Renal cortex interstitium (tissue), 11 donors: Measurements from ENCODE around the gene CACNG7. TPM values are rescaled to one million over a fixed set of nuclear protein-coding genes. Genes with fewer than 3 reads are reported as not detected.
"Not testable (repeated sequence)": the region's sequence is repeated elsewhere in the genome, so short reads cannot be mapped to it uniquely, and the experiment has no call there.

Experiments
- DNase-seq, 11 donors: peaks; one replicate each; pipeline ENCODE4 v3.0.0-alpha.2; 2013; ENCODE audit warnings: low read depth in 9 of 11, low spot score in 4 of 11; ENCODE audit errors: extremely low read depth in 1 of 11
- polyA plus RNA-seq, 3 donors: library from polyadenylated mRNA; unstranded; fragments of 120-200 nt; gene quantifications; one replicate each; pipeline ENCODE4 v1.2.1, GENCODE V29; 2013; ENCODE audit not compliant: insufficient read length in 3 of 3

The CACNG7 gene
- polyA plus RNA-seq, 3 donors, result 0.23 to 1.0 (median 0.45) TPM

DNA sequence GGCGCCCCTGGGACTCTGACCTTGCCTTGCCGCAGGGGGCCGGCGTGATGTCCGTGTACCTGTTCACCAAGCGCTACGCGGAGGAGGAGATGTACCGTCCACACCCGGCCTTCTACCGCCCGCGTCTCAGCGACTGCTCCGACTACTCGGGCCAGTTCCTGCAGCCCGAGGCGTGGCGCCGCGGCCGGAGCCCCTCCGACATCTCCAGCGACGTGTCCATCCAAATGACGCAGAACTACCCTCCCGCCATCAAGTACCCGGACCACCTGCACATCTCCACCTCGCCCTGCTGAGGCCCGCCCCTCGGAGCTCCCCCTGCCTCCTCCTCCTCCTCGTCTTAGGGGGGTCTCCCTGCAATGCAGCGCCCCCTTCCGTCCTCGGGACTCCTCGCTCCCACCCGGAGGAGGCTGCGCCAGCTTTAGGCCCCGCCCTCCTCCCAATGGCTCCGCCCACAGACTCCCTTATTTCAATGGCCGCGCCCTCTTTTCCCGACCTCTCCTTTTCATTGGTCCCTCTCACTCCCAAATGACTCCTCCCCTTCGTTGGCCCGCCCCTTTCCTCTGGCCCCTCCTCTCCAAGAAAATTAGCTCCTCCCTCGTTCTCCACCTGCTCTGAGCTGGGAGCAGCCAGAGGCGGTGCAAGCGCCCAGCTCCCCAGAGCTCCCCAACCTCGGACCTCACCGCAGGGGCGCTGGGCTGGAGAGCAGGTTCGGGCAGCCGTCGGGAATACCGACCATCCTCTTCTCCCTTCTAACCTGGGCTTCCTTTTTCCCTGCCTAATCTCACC lies 33.1 kb downstream of the CACNG7 start:
- no peak for DNase-seq

GRCh38 chr19:53944416-53944815 lies 35.3 kb downstream of the CACNG7 start:
- DNase-seq, result no peak

DNA sequence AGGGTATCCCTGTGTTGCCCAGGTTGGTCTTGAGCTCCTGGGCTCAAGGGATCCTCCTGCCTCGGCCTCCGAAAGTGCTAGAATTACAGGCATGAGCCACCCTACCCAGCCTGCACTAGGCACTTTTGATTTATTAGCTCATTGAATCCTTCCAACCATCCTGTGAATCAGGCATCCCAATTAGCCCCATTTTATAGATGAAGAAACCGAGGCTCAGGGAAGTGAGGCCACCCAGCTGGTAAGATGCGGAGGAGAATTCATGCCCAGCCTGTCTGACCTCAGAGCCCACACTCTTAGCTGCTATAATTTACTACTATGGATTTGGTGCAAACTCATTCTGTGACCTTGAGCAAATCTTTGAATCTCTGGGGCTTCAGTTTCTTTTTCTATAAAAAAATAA lies 35.9 kb downstream of the CACNG7 start:
- DNase-seq, result no peak

- no peak for DNase-seq
Measured at GRCh38 chr19:53945441-53945840, 36.4 kb downstream of the CACNG7 start.

GRCh38 chr19:53945998-53946397 lies 36.9 kb downstream of the CACNG7 start:
- DNase-seq, result no peak

GRCh38 chr19:53947624-53948023 lies 38.5 kb downstream of the CACNG7 start:
- DNase-seq, result no peak

- DNase-seq, result not testable (repeated sequence)
Measured at GRCh38 chr19:53948611-53949010, 39.5 kb downstream of the CACNG7 start.

GRCh38 chr19:53951436-53951835 lies 42.4 kb downstream of the CACNG7 start:
- no peak for DNase-seq

GRCh38 chr19:53951947-53952346 lies 42.9 kb downstream of the CACNG7 start:
- no peak for DNase-seq

GRCh38 chr19:53953383-53953782 lies 44.3 kb downstream of the CACNG7 start:
- no peak for DNase-seq

DNA sequence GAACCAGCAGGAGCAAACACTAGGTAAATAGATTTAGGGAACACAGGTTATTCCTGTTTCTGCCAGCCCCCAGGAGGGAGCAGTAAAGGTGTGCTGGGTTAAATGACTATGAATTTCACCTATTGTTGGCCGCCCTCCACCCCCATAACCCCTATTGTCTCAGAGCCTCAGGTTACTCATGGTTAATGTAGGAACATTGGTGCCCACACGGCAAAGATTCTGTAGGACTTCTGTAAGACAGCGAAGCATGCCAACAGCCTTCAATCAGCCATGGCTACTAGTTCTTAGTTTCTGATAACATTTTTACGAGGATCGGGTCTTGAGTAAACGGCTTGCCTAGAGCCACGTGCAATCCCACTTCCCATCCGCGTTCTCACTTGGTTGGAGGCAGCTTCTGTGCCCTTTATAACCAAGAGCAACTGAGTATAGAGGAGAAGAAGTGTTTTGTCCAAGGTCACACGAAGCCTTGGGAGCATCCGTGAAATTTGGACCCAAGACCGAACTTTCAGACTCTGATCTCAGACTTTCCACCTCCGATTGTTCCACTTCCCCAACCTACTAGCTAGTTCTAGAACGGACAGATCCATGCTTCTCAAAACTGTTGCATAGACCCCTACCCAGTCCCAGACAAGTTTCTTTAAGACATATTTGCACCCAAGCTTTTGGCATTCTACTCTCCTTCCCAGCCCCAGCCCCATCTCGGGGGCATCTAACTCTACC lies 48.5 kb downstream of the CACNG7 start:
- DNase-seq, result no peak

DNA sequence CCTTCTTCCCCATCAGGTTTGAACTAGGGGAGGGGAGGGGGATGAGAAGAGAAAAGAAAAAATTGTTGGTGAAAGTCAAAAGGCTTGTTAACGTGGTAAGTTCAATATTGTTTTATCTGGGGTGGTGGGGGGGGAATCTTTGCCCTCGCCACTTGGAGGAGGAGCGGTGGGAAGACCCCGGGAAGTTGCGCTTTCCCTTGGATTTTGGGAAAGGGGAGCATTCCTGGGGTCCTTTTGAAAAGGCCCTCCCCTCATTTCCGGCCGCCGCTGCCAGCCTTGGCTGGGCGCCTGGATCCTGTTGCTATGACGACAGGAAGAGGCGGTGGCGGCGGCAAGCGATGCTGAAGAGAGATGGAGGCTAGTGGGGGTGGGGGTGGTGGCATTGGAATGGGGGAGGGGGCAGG lies 49.1 kb downstream of the CACNG7 start:
- no peak for DNase-seq

- DNase-seq, result no peak
Measured at GRCh38 chr19:53958823-53959757, 50.0 kb downstream of the CACNG7 start.

DNA sequence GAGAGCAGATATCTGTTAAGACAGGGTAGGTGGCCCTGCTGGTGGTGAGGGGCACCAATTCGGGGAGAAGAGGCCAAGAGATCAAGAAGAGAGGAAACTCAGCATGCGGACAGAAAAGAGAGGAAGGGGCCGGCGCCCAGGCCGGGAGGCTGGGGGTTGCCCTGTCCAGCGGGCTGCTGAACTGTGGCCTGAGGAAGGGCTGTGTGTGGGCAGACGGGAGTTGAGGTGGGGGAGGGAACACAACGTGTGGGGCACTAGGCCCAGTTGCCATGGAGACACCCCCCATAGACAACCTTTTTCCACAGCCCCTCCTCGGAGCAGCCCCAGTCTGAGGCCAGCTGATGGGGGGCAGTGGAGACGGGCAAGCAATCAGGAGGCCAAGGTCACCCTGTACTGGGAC lies 51.1 kb downstream of the CACNG7 start:
- DNase-seq, result no peak

- DNase-seq, result no peak
Measured at GRCh38 chr19:53960886-53961285, 51.8 kb downstream of the CACNG7 start.

GRCh38 chr19:53961523-53962356 lies 52.7 kb downstream of the CACNG7 start:
- no peak for DNase-seq

DNA sequence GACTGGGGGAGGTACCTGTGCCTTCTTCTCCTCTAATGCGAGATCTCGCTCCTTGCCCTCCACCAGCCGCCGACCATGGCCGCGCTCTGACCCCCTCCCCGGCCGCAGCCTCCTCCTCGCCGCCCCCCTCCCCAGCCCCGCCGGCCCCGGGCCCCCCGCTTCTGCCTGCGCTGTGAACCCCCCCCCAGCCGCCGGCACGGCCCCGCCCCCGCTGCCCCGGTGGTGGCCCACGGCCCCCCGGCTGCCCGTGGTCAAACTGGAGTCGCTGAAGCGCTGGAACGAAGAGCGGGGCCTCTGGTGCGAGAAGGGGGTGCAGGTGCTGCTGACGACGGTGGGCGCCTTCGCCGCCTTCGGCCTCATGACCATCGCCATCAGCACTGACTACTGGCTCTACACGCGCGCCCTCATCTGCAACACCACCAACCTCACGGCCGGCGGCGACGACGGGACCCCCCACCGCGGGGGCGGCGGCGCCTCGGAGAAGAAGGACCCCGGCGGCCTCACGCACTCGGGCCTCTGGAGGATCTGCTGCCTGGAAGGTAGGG lies 53.9 kb downstream of the CACNG7 start, which contains the start of gene CACNG8:
CACNG8 (plus strand) TSS at position 51 of the 545 bp plus-strand sequence.
- DNase-seq, result no peak

DNA sequence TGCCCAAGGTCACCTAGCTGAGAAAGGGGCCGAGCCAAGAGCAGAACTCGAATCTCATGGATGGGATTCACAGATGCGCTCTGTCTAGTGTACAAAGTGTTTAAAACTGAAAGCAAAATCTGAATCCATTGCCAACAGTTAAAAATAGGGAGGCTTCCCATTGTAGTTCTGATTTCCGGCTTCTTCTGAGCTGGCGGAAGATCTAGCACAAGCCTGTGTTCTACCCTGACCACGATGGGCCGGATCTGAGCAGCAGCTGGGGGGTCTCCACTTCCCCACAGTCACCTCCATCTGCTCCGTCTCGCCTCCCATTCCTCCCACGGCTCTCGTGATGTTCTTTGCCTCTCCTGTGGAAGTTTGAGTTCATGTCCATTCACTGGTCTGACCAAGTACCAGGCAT lies 56.0 kb downstream of the CACNG7 start:
- no peak for DNase-seq
